HCT116 (cell line): ENCODE results near the gene ITPKB. TPM values are rescaled to one million over a fixed set of nuclear protein-coding genes. Genes with fewer than 3 reads are reported as not detected.

Experiments used
- ATAC-seq: fragments of 200-7000 bp; cut with Tn5 transposase; 2 replicates; pipeline ENCODE4 v1.9.1; 2020; ENCODE audit warnings: mild to moderate bottlenecking, moderate library complexity
- BruUV-seq: library from RNA; stranded (reverse); fragments of 400-500 nt; replicated peaks from 2 replicates; lab custom pipeline; 2021; lab: Mats Ljungman, UMichigan
- CTCF ChIA-PET: fragments of 300-600 bp; sonication (Branson Sonifier 250); formaldehyde crosslinking; loops from one replicate; lab custom pipeline; 2021; ENCODE audit warnings: antibody characterized with exemption; lab: Charles Lee
- POLR2A ChIA-PET: fragments of 300-600, 350-600 bp; sonication (Branson Sonifier 250); formaldehyde crosslinking; loops from one replicate; lab custom pipeline; 2021; ENCODE audit warnings: antibody characterized with exemption; lab: Charles Lee
- RAD21 ChIA-PET, 2 experiments: fragments of 300-600 bp; sonication (Branson Sonifier 250); formaldehyde crosslinking; loops; one replicate each; lab custom pipeline; 2023; ENCODE audit warnings: low total read pairs in 2 of 2; ENCODE audit not compliant: uncharacterized antibody in 2 of 2, unreplicated experiment in 2 of 2, low non-redundant PET in 1 of 2; lab: Charles Lee
- DNase-seq: peaks from one replicate; pipeline ENCODE4 v3.0.0-alpha.2; 2010; ENCODE audit warnings: low read depth, low spot score
- H2AFZ ChIP-seq: fragments of 200-600 bp; shearing (Covaris generic), sonication (generic); 2 replicates; pipeline ENCODE4 v1.6.1; 2017; ENCODE audit warnings: low read depth, mixed run types, mixed read lengths, antibody characterized with exemption, low read length; ENCODE audit not compliant: poor library complexity, severe bottlenecking
- H3K27ac ChIP-seq: 2 replicates; pipeline ENCODE4 v1.5.1; 2012; ENCODE audit warnings: low read depth, low read length
- H3K27me3 ChIP-seq: fragments of 200-600 bp; sonication (generic); 2 replicates; pipeline ENCODE4 v1.6.1; 2016; ENCODE audit warnings: mixed run types, low read length, mixed read lengths; ENCODE audit not compliant: insufficient read depth
- H3K36me3 ChIP-seq, 2 experiments: fragments of 200-500 bp in 1 of 2; fragments of 200-600 bp in 1 of 2; sonication (Bioruptor generic) in 1 of 2; sonication (generic) in 1 of 2; 2 replicates each; pipeline versions ENCODE4 v1.5.1 to v1.6.1; 2014 to 2016; ENCODE audit warnings: low read length in 2 of 2, inconsistent platforms in 1 of 2, mixed read lengths in 1 of 2, mixed run types in 1 of 2; ENCODE audit not compliant: insufficient read depth in 2 of 2, control insufficient read depth in 1 of 2
- H3K4me1 ChIP-seq, 2 experiments: fragments of 200-600 bp in 1 of 2; sonication (generic) in 1 of 2; 2 replicates each; pipeline versions ENCODE4 v1.5.1 to v1.6.1; 2012 to 2017; ENCODE audit warnings: low read length in 2 of 2, inconsistent platforms in 1 of 2, mild to moderate bottlenecking in 1 of 2, mixed read lengths in 1 of 2, mixed run types in 1 of 2, moderate library complexity in 1 of 2; ENCODE audit not compliant: insufficient read depth in 2 of 2, control insufficient read depth in 1 of 2
- H3K4me2 ChIP-seq: fragments of 200-600 bp; sonication (generic); 2 replicates; pipeline ENCODE4 v1.6.1; 2017; ENCODE audit warnings: mixed run types, low read length, mixed read lengths
- H3K4me3 ChIP-seq, 2 experiments: fragments of 200-600 bp in 1 of 2; sonication (generic) in 1 of 2; replicated peaks in 1 of 2; 2 replicates each; pipeline ENCODE4 v1.5.1; 2011 to 2016; ENCODE audit warnings: low read length in 2 of 2, control low read depth in 1 of 2, low read depth in 1 of 2, mild to moderate bottlenecking in 1 of 2, mixed read lengths in 1 of 2, mixed run types in 1 of 2
- H3K79me2 ChIP-seq: fragments of 200-600 bp; sonication (generic); 2 replicates; pipeline ENCODE4 v1.6.1; 2017; ENCODE audit warnings: mild to moderate bottlenecking, mixed run types, low read length, moderate library complexity, mixed read lengths; ENCODE audit not compliant: insufficient read depth
- H3K9ac ChIP-seq: fragments of 200-600 bp; sonication (generic); 2 replicates; pipeline ENCODE4 v1.6.1; 2016; ENCODE audit warnings: low read length, mixed read lengths
- H3K9me2 ChIP-seq: fragments of 200-600 bp; sonication (generic), shearing (Covaris generic); 2 replicates; pipeline ENCODE4 v1.6.1; 2017; ENCODE audit warnings: mixed run types, mild to moderate bottlenecking, moderate library complexity; ENCODE audit not compliant: insufficient read depth
- H3K9me3 ChIP-seq, 2 experiments: fragments of 200-500 bp in 1 of 2; fragments of 200-600 bp in 1 of 2; sonication (Bioruptor generic) in 1 of 2; sonication (generic) in 1 of 2; 2 replicates each; pipeline ENCODE4 v1.6.1; 2014 to 2017; ENCODE audit warnings: low read length in 2 of 2, mixed read lengths in 2 of 2, inconsistent platforms in 1 of 2, low read depth in 1 of 2, mild to moderate bottlenecking in 1 of 2, mixed run types in 1 of 2, moderate library complexity in 1 of 2; ENCODE audit not compliant: control insufficient read depth in 1 of 2, insufficient read depth in 1 of 2
- H4K20me1 ChIP-seq: fragments of 200-600 bp; sonication (generic), shearing (Covaris generic); 2 replicates; pipeline ENCODE4 v1.6.1; 2017; ENCODE audit warnings: mixed run types, mild to moderate bottlenecking, moderate library complexity; ENCODE audit not compliant: insufficient read depth
- CBX3 ChIP-seq: IDR thresholded peaks from 2 replicates; pipeline ENCODE4 v1.6.1; 2012; ENCODE audit warnings: low read depth
- CEBPB ChIP-seq: IDR thresholded peaks from 2 replicates; pipeline ENCODE4 v1.6.1; 2012; ENCODE audit warnings: low read depth
- ELF1 ChIP-seq: IDR thresholded peaks from 2 replicates; pipeline ENCODE4 v1.6.1; 2012; ENCODE audit warnings: low read depth, borderline replicate concordance
- FOSL1 ChIP-seq: IDR thresholded peaks from 2 replicates; pipeline ENCODE4 v1.6.1; 2012; ENCODE audit warnings: low read depth
- JUND ChIP-seq: IDR thresholded peaks from 2 replicates; pipeline ENCODE4 v1.6.1; 2012
- POLR2AphosphoS5 ChIP-seq: IDR thresholded peaks from 2 replicates; pipeline ENCODE4 v1.6.1; 2011; ENCODE audit warnings: mild to moderate bottlenecking, low read depth, low read length, moderate library complexity
- SIN3A ChIP-seq: IDR thresholded peaks from 2 replicates; pipeline ENCODE4 v1.6.1; 2012; ENCODE audit warnings: low read depth
- SP1 ChIP-seq: IDR thresholded peaks from 2 replicates; pipeline ENCODE4 v1.6.1; 2012; ENCODE audit warnings: low read depth
- ZNF274 ChIP-seq: fragments of 200-500 bp; sonication (Bioruptor generic); IDR thresholded peaks from 2 replicates; pipeline ENCODE4 v1.6.1; 2014; ENCODE audit warnings: mild to moderate bottlenecking, low read depth, low read length, inconsistent platforms
- intact Hi-C: fragments of 100-400 bp; cut with micrococcal nuclease; formaldehyde crosslinking; loops from 2 replicates; pipeline ENCODE4 v1.10.0; 2022
- total RNA-seq: library from RNA; stranded (reverse); gene quantifications from one replicate; pipeline ENCODE4 v1.2.1, GENCODE V29; 2021; ENCODE audit not compliant: unreplicated experiment
- TF ChIP-seq, protein P1 (sequence below): IDR thresholded peaks from 2 replicates; pipeline ENCODE4 v1.6.1; 2011; ENCODE audit warnings: mild to moderate bottlenecking, low read length, moderate library complexity; ENCODE audit not compliant: insufficient replicate concordance; ENCODE audit errors: extremely low read depth

Gene ITPKB
- total RNA-seq, 1 experiment from 2014 or later = 4.4 TPM

DNA sequence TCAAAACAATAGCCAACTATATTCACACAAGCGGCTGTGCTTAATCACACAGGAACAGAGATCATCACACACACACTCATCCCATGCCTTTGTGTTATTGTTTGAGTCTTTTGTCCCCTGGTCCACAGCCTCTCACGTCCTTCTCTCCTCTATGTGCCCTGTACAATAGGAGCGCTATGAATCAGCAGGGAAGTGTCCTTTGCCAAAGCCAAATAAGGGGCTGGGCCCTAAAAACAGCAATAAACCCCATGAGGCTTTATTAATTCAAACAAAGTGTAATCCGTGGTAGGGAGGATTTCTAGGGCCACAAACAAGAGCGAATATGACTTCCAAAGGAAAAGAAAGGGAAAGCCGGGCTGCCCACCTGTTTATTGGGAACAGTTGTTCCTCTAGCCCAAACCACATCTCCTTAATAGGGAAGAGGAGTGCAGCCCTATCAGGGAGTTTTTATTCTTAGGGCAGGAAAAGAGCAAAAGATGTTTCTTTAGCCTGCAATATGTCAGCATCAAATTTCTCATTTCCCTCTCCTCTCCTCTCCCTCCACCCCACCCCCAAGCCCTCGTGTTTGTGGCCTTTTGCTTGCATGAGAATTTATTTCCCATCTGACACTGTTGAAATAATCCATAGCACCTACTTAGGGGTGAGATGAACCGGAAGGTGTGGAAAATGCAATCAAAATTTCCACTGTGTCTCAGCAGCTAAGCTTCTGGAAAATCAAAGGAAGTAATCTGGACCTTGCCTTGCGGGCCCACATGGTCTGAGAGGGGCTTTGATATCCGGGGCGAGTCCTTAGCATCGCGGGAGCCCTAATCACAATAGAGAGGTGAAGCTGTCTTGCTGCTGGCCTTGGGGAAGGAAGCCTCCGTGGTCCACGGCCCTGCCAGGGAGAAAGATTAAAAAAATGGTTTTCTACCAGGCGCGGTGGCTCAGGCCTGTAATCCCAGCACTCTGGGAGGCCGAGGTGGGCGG, 45.3 kb upstream of the ITPKB start (continued):
- TF ChIP-seq, protein P1, sequence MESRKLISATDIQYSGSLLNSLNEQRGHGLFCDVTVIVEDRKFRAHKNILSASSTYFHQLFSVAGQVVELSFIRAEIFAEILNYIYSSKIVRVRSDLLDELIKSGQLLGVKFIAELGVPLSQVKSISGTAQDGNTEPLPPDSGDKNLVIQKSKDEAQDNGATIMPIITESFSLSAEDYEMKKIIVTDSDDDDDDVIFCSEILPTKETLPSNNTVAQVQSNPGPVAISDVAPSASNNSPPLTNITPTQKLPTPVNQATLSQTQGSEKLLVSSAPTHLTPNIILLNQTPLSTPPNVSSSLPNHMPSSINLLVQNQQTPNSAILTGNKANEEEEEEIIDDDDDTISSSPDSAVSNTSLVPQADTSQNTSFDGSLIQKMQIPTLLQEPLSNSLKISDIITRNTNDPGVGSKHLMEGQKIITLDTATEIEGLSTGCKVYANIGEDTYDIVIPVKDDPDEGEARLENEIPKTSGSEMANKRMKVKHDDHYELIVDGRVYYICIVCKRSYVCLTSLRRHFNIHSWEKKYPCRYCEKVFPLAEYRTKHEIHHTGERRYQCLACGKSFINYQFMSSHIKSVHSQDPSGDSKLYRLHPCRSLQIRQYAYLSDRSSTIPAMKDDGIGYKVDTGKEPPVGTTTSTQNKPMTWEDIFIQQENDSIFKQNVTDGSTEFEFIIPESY = no peak
- TF ChIP-seq CEBPB (no peak), CBX3 (no peak), ZNF274 (no peak), SP1 (no peak)

DNA sequence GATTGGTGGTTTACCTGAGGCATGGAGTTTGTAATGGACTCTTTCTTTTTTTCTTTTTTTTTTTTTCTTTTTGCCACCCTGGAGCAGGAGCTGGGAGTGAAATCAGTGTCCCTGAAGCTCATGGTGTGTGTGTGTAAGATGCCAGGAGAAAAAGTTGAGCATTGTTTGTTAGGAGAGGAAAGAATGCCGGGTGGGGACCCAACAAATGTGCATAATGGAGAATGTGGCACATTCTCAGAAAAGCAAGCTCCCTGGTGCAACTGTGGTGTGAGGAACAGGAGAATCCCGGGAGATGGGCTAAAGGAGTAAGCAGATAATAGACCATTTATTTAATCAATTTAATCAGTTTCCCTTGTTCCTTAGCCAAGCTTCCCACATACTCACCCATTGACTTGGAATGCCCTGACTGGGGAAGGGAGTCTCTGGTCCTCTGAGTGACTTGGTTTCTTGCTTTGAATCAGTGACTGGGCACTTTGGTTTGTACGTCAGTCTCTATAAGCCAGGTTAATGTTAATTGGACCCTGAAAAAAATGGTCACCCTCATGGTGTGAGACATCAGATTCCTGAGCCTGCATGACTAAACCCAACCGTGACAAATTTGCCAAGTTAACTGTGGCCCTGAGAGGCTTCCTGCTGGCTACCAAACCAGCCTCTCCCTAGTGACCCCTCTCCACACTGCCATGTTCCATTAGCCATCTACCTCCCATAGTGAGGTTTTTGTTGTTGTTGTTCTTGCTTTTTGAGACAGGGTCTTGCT, 43.9 kb upstream of the ITPKB start:
- intact Hi-C loops = no loop called here
- no peaks in the 10 kb centered on the region for H3K27me3 ChIP-seq
- no peak overlapping the region for H3K4me2 ChIP-seq
- H3K79me2 ChIP-seq = no peaks in the 10 kb centered on the region
- H3K9ac ChIP-seq = no peak overlapping the region
- ChIA-PET CTCF (no interaction called here), RAD21 (no interaction called here), POLR2A (no interaction called here)
- DNase-seq (no peak), ATAC-seq (no peak)
- H3K27ac ChIP-seq = no peak overlapping the region
- TF ChIP-seq POLR2AphosphoS5 (no peak), JUND (no peak), ELF1 (no peak), CEBPB (no peak), FOSL1 (no peak), SIN3A (no peak)
- BruUV-seq = no TSS peak
- no peaks in the 10 kb centered on the region for H4K20me1 ChIP-seq
- H3K36me3 ChIP-seq = no peaks in the 10 kb centered on the region
- H3K9me2 ChIP-seq = no peaks in the 10 kb centered on the region
- no peaks in the 10 kb centered on the region for H3K9me3 ChIP-seq
- H3K4me1 ChIP-seq = no peaks in the 10 kb centered on the region
- H3K4me3 ChIP-seq = no peak overlapping the region
- H2AFZ ChIP-seq = no peak overlapping the region
